NCI-H146 treated with DMSO at 0.1 percent for 48 hours (cell line): ENCODE data around the gene CCDC169.
"Not testable (repeated sequence)": the region's sequence is repeated elsewhere in the genome, so short reads cannot be mapped to it uniquely, and the experiment has no call there.

Source experiments
- DNase-seq: peaks from one replicate; lab custom pipeline; 2025; ENCODE audit not compliant: unreplicated experiment; lab: John Stamatoyannopoulos, UW

The CCDC169 gene

DNA sequence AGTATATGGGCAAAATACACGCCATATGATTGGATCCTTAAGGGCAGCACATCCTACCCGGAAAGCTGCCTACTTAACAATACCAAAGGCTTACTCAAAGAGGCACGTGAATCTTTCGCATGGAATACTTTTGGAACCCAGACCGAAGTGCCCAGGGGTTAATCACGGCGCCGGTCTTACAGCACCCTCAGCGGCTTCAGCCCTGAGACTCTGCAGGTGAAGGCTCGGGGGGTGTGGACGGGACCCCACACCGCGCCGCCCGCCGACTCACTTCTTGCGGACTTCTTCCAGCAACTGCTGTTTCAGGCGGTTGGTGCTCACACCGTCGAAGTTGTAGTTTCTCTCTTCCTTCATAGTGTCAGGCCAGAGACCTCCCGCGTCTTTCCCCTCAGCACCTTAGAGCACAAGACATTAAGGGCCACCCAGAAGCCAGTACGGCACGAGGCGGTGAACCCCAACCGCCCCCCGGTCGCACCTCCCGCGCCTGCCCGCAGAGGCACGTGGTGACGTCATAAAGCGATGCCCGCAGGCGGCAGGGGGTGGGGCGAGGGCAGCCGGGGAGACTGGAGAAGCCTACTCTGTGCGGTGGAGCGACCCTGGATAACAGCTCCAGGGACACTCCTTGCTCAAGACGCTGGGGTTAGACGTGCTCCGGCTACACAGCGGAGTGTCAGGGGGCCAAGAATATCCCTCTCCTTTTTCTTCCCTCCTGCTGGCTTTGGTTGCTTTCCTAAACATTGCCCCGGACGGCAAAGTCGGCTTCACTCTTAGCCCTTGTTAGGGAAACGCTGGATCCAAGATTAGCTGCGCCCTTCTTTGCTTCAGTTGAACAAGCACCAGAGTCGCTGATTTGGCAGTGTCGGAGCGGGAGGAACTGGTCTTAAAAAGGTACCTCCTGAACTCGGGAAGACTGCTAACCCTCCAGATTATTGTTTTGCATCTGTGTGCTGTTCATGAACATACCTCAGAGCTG is at the start of gene CCDC169:
TSS of gene CCDC169 (minus strand) at position 449 of the 973 bp plus-strand sequence. CDS start at position 354, 95 bp downstream.
- peak; percentile 48 for DNase-seq

DNA sequence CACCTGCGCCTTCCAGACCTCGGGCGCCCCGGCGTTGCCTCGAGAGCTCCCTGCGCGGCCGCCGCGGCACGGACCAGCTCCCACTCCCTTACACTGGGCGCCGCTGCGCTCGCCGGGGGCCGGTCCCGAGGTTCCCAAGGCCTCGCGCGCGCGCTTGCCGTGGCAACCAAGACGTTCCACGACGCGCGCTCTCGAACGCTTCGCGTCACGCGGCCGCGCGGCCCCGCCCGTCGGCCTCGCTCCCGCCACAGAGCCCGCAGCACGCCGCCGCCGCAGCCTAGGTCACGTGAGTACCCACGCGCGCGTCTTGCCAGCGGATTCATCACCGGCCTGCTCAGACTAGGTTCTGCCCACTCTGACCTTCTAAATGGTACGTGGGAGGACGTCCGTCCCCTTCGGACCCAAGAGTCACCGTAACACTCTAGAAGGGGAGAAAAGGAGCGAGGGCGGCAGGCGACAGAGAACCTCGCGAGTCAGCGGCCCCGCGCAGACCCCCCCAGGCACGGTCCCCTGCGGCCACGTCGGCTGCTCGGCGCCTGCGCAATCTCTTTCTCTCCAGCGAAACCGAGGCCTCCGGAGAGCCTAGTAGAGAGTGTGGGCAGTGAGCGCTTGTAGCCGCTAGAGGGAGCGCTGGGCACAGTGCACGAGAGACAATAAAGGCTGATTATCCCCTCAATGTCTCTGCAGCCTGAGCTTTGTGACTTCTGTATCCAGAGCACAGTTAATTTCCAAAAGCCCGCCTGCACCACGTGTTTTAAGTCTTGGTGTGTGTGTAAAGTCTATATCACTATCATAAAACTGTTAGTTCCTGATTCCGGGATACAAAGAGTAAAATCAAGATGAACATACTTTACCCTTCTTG is 48.8 kb upstream of the CCDC169 start, which contains the start of gene SPART:
TSS of gene SPART (minus strand) at position 173 of the 862 bp plus-strand sequence. CDS start 10,564 bp downstream, outside the sequence.
- peak; percentile 92 for DNase-seq

DNA sequence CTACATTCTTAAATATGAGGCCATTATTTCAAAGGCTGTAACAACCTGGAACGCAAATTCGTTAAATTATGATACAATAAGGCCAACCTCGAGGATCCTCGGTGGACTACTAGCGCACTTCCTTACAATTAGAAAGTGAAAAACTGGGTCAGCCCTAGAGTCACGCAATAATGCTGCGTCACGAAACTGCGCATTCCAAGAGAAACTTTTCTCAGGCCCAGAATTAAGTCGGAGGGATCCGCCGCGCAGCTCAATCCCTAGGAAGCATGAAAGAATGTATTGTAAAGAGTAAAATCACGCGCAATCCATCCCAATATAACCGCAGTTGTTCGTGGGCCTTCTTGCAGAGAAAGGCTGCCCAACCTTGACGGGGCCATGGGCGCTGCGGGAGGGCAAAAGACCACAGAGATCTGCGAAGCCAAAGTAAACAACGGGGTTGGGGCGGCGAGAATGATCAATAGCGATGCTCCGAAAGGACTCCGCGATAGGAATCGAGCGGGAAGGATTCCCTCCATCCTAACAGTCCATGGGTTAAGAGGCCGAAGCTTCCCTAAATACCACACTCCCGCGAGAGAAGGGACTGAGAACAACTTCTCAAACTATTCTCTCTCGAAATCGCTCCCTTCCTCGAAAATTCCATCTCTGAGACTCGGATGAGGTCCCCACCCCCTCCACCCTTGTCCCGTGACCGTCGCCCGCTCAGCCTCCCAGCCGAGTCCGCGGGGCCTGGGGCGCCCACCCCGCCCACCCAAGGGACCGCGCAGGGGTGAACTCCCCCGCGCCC is 48.0 kb upstream of the CCDC169 start:
- DNase-seq, result no peak

DNA sequence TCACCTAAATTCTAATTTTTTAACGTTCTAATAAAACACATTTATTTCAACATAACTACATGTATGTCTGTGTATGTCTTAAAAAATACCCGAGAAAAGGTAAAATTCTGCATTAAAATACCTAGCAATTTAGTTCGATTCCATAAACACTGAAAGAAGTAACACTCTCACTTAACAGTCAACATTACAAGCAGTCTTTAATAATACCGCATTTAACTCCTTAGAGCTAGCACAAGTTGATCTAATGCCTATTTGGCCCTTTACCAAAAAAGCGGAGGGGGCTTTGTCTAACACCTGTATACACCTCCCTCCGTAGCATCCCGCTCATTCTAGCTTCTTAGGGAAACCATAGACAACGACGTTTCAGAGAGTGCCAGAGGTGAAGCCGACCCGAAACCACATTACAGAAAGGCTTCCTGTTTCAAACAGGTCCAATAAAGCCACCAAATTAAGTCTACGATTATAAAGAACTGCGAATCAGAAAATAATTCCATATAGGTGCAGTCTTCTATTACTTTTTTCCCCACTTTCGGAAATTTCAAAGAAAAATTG is 47.3 kb upstream of the CCDC169 start:
- DNase-seq, result no peak

DNA sequence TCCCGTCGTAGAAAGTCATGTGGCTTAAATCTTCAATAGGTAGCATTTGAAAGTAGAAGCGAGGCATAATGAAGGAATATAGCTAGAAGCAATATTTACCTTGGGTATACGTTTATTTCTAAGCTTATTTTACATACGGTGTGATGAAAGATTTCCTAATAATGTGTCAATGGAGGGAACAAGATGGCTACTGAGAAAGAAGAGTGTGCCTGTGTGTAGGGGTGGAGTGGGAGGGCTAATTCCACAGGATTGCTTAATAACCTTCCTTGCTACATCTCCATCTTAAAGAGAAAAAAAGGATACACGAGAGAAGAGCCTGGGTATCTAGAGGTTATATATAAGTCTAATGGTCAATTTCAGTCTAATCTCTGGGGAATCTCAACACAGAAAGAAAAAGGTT is 46.6 kb upstream of the CCDC169 start:
- no peak for DNase-seq

DNA sequence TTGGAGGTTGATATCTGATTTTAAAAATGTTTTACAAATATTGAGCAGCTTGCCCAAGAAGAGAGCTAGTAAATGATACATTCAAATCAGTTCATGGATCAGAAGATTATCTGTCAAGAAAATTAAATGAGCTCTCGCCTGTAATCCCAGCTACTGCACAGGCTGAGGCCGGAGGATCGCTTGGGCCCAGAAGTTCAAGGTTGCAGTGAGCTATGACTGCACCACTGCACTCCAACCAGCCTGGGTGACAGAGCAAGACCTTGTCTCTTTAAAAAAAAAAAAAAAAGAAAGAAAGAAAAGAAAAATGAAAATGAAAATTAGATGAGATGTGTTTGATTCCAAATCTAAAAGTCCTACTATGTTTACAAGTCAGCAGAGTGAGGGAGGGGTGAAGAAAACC is 46.2 kb upstream of the CCDC169 start:
- DNase-seq, result no peak

DNA sequence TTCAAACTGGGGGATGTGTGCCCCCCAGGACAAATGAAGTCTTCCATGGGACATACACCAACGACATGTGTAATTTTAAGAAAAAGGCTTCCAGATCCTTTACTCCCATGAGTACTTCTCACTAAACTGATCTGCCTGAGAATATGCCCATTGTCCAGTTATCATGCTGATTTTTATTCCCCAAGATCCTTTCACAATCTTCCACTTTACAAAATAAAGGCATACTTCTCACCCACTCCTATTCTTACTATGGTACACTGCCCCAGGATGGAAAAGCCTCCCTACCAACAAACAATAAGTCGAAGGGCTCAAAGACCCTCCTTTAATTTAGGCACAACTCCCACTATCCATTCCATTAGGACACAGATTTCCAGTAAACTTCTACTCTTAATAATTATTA is 45.1 kb upstream of the CCDC169 start:
- DNase-seq, result no peak

DNA sequence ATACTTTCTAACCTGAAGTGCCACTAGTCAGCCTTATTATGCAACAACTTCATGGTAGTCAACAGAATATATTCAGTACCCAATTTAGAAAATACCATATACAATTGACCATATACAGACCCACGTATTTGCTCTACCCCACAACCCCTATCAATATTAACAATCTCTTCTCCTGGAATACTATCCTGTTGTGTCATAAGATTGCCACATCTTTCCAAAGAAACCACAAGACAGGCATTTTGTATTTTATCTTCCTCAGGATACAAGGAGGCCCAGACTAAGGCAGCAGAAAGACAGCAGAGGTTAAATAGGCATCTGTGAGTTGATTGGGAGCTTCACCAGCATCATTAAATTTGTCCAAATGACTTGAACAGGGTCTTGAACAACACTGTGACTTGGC is 44.1 kb upstream of the CCDC169 start:
- DNase-seq, result no peak

DNA sequence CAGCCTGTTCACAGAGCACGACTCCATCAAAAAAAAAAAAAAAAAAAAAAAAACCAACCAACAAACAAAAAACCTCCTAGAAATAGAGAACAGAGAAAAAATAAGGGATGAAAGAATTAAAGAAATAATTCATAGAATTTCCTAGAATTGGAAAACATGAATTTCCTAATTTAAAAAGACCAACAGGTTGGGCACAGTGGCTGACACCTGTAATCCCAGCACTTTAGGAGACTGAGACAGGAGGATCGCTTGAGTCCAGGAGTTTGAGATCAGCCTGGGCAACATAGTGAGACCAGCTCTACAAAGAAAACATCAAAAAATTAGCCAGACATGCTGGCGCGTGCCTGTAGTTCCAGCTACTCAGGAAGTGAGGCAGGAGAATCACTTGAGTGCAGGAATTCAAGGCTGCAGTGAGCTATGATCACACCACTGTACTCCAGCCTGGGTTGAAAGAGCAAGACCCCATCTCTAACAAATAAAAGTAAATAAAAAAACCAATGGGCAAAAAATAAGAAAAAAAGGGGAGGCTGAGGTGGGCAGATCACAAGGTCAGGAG is 42.1 kb upstream of the CCDC169 start:
- DNase-seq, result no peak

DNA sequence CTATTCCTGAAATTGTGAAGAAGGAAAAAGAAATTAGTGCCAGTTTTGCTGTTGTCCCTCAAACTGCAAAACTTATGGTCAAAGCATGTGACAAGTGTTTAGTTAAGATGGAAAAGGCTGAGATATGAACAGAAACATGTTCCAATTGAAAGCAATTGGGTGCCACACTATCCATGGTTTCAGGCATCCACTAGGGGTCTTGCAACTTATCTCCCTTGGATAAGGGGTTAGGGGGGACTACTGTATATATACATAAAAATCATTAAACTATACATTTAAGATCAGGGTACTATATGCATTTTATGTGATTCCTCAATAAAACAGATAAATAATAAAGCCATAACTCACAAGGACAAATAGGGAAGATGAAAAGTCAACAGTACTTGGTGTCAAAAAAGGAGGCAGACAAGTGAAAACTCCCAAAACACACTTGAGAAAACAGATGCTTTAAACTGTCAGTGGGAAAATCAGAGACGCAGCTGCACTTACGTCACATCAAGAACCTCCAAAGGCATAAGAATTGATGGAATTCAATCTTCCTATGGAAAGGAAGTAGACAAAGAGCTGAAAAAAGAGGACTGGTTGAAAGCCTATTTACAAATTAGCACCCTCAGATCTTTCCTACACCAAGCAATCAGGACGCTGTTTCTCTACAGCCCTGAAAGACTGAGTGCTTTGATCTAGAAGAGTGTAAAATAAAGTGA is 40.5 kb upstream of the CCDC169 start:
- no peak for DNase-seq

DNA sequence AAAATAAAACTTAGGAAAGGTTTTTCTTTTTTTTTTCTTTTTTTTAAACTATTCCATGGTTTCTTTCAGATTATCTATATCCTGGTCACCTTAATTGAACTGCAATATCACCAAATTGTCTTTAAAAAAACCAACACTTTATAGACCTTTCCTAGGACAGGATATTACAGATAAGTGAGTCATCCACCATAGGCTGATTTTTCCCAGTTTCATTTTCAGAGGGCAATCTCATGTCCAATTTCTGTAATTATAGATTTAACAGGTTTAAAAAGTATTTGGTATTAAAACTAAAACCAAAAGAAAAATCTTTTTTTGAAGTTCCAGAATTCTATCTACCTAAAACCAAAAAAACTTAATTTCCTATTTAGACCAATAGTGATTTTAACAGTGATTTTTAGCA is 35.4 kb upstream of the CCDC169 start:
- no peak for DNase-seq

DNA sequence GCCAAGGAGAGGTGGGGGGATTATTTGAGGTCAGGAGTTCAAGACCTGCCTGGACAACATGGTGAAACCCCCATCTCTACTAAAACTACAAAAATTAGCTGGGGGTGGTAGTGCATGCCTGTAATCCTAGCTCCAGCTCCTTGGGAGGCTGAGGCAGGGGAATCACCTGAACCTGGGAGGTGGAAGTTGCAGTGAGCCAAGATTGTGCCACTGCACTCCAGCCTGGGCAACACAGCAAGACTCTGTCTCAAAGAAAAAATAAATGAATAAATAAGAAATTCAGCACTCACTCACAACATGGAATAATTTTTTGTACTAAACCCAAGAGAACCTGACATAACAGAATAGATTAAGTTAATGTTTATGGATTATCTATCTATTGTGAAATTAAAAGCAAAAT is 34.6 kb upstream of the CCDC169 start:
- not testable (repeated sequence) for DNase-seq

DNA sequence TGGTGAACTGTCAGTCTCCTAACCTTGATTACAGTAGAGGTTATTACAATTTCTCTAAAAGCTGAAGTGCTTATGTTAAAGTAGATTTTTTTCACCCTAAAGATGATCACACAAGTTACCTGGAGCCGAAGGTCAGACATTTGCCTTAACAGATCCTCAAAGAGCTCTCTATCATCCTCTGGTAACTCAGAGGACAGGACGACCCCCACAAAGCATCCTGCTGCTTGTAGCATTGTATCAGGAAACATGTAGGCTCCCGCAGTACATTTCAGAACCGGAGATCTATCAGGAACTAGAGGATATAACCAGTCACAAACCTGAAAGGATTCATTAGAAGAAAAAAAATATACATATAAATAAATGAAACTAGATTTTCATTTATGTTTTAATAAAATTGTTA is 33.7 kb upstream of the CCDC169 start:
- DNase-seq, result no peak

DNA sequence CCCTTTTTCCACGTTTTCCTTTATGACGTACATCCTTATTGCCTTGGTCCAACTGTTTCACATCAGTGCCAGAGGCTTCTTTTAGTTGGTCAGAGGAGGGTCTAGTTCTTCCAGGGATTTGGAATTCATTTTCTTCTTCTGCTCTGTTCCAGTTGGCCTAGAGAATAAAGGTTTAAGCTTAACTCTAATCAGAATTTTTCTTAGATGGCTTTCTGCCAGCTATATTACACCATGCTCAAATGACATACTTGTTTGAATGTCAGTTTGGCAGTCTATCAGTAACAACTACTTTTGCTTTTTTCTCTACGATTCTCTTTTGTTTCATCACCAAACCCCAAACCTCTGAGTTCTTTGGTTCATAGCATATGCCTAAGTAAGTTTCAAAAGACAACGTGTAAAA is 31.7 kb upstream of the CCDC169 start:
- no peak for DNase-seq

DNA sequence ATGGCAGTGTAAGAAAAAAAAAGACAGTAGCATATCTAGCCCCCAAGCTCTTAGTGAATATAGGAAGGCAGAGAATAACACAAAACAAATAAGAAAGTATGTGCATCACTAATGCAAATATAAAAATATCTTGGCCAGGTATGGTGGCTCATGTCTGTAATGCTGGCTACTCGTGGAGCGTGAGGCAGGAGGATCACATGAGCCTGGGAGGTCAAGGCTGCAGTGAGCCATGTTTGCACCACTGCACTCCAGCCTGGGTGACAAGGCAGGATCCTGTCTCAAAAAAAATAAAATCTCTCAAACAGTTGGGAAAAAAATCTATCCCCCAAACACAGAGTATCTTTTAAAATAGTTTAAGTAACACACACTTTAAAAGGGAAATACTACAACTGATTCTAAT is 31.2 kb upstream of the CCDC169 start:
- DNase-seq, result no peak

DNA sequence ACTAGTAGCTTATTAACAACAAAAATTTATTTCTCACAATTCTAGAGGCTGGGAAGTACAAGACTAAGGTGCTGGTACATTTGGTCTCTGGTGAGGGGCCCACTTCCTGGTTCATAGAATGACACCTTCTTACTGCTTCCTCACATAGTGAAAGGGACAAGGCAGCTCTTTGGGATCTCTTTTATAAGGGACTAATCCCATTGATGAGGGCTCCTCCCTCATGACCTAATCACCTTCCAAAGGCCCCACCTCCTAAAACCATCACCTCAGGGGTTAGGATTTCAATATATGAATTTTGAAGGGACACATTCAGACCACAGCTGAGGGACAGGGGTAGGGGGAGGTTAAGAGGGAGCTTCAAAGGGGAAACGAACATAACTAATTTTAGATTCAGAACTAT is 28.3 kb upstream of the CCDC169 start:
- no peak for DNase-seq

DNA sequence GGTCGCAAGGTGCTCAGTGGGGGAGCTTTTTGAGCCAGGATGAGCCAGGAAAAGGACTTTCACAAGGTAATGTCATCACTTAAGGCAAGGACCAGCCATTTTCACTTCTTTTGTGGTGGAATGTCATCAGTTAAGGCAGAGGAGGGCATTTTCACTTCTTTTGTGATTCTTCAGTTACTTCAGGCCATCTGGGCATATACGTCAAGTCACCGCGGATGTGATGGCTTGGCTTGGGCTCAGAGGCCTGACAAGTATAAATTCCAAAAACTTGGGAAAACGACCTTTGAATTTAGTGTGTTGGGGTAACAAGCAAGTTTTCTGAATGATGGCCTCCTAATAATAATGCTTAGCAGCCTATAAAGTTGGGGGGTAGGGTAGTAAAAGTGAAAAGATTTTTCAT is 27.3 kb upstream of the CCDC169 start:
- not testable (repeated sequence) for DNase-seq

DNA sequence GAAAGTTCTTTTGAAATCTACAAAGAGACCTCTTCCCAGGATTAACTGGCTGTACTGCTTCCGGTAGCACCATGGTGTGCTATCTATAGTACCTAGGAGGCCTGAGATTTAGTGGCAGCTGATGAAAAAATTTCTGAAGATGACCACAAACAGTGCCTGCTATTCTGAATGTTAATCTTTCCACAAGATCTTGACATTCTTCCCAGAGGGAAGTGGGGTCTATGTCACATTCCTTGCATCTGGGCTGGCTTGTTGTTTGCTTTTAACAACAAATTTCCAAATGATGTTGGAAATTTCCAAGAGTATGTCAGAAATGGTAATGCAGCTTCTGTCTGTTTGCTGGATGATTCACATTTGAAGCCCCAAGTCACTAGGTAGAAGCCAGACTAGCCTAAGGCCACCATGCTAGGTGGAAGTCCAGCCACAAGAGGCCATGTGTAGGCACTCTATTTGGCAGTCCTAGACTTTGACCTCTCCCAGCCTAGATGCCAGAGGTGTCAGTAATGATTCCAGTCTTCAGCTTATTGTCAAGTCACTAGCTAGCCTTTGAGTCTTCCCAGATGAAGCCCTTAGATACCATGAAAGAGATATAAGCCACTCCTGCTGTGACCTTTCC is 26.4 kb upstream of the CCDC169 start:
- DNase-seq, result no peak

DNA sequence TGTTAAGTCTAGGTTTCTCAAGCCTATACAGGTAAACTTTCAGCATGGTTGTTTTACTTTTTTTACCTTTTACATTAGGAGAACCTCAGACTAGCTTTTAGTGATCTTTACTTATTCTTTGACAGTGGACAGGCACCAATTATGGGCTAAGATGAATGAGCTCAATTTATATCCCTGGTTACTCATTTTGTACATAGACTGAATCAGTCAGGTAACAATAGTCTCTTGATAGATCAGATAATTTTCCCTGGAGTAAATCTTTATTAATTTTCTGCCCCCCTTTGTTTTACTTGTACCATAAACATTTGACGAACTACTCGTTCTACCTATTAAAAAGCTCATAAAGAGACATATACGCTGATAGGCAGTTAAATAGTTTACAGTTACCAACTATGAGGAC is 25.8 kb upstream of the CCDC169 start:
- no peak for DNase-seq
